NCI-H226 (cell line): ENCODE data around the gene SHLD1.

Experiments used
- DNase-seq: peaks from one replicate; pipeline ENCODE4 v3.0.0-alpha.2; 2015

The SHLD1 gene

DNA sequence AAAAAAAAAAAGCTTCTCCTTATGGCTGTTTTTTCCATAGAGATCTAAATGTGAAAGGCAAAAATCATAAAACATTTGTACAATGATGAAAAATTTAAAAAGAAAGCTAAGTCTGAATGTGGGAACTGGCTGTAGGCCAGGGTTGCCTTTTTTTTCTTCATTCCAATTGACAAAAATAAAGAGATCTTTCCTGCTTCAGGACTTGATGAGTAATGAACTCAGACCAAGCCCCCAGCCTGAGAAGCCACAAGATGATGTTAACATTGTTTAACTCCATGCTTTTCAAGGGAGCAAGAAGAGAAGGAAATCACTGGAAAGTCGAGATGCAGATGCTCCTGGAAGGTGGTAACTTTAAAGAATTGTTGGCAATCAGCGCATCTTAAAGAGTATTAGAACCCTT is 158.8 kb downstream of the SHLD1 start:
- no peak for DNase-seq

DNA sequence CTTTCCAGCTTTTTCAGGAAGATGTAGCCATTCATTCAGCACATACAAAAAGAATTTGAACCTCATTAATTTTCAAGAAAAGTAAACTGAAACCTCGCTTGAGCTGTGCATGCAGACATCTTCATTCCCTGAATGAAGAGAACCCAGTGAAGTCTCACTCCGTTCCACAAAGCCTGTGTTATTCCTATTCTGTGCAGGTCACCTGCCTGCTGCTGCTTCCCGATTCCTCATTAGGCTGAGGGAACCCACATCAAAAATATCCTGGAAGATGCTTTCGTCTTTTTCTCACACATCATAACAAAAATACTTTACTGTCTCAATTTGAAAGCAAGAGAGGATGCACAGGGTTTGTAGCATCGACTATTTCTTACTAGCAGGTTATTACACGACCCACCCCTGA is 160.0 kb downstream of the SHLD1 start:
- DNase-seq = no peak

DNA sequence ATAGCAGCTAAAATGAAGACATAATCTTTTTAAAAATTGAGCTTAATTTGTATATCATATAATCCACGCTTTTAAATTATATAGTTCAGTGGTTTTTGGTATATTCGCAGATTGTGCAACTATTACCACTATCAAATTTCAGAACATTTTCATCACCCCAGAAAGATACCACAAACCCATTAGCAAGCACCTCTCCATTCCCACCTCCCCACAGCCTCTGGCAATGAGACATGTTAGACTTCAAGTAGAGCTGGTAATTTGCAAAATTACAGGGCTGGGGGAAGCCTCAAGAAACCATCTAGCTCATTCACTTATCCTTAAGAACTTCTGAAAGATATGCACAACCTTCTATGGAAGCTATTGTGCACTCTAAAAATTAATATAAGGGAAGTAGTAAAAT is 163.0 kb downstream of the SHLD1 start:
- no peak for DNase-seq
